A673 (cell line): ENCODE results near the gene NAT8L.

Experiments used
- EZH2 ChIP-seq: fragments of 200-600 bp; sonication (generic); IDR thresholded peaks from 2 replicates; pipeline ENCODE4 v1.6.1; 2017; ENCODE audit warnings: borderline replicate concordance, low read depth, mild to moderate bottlenecking, mixed read lengths, antibody characterized with exemption, low read length; ENCODE audit not compliant: poor library complexity, severe bottlenecking
- TF ChIP-seq, protein P1 (sequence below): fragments of 300-800, 200-600 bp; sonication (generic); conservative IDR thresholded peaks from 2 replicates; pipeline ENCODE4 v1.5.1; 2017; ENCODE audit warnings: low read depth, mild to moderate bottlenecking, antibody characterized with exemption, low read length, moderate library complexity, mixed read lengths

- TF ChIP-seq, protein P1, sequence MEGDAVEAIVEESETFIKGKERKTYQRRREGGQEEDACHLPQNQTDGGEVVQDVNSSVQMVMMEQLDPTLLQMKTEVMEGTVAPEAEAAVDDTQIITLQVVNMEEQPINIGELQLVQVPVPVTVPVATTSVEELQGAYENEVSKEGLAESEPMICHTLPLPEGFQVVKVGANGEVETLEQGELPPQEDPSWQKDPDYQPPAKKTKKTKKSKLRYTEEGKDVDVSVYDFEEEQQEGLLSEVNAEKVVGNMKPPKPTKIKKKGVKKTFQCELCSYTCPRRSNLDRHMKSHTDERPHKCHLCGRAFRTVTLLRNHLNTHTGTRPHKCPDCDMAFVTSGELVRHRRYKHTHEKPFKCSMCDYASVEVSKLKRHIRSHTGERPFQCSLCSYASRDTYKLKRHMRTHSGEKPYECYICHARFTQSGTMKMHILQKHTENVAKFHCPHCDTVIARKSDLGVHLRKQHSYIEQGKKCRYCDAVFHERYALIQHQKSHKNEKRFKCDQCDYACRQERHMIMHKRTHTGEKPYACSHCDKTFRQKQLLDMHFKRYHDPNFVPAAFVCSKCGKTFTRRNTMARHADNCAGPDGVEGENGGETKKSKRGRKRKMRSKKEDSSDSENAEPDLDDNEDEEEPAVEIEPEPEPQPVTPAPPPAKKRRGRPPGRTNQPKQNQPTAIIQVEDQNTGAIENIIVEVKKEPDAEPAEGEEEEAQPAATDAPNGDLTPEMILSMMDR: no peak
- TF ChIP-seq EZH2: no peak
Measured at GRCh38 chr4:2047031-2047660, 12.0 kb upstream of the NAT8L start.
